Activated CD4-positive, alpha-beta T cell treated with anti-CD3 and anti-CD28 coated beads, Interleukin-2, amount 50 U/mL, for 16 hours (primary cell): ENCODE data around the gene BAZ1B.
"Not testable (repeated sequence)": the region's sequence is repeated elsewhere in the genome, so short reads cannot be mapped to it uniquely, and the experiment has no call there.

Source experiments
- DNase-seq: peaks from one replicate; pipeline ENCODE4 v3.0.0-alpha.2; 2020

The BAZ1B gene

DNA sequence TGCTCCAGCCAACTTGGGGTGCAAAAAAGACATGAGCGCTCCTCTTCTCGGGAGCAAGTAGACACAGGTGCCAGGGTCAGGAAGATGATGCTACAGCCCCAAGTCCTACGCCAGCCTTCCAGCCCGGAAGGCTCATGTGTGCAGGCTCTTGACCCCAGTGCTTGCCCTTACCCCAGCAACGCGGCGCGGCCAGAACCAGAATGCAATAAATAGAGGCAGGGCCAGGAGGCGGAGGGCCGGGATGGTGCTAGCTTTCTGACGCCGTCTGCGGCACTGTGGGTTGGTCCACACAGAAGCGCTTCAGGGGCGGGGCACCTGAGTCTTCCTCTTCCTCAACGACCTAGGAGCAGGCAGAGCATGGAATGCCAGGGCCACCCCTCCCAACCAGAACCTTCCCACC lies 15.0 kb upstream of the BAZ1B start:
- DNase-seq = no peak

GRCh38 chr7:73536479-73536878 lies 14.4 kb upstream of the BAZ1B start:
- no peak for DNase-seq

GRCh38 chr7:73535918-73536317 lies 13.8 kb upstream of the BAZ1B start:
- not testable (repeated sequence) for DNase-seq

DNA sequence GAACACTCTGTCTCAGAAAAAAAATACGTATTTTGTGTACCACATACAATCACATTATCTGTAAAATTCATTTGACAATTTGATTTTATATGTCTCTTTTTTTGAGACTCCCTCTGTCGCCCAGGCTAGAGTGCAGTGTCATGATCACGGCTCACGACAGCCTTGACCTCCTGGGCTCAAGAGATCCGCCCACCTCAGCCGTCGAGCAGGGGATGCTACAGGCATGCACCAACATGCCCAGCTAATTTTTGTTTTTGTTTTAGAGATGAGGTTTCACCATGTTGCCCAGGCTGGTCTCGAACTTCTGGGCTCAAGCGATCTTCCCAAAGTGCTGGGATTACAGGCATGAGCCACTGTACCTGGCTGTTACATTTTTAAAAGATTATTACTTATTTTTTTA lies 11.6 kb upstream of the BAZ1B start:
- DNase-seq = no peak

- no peak for DNase-seq
These were observed 10.1 kb upstream of the BAZ1B start for GRCh38 chr7:73532224-73532623.

DNA sequence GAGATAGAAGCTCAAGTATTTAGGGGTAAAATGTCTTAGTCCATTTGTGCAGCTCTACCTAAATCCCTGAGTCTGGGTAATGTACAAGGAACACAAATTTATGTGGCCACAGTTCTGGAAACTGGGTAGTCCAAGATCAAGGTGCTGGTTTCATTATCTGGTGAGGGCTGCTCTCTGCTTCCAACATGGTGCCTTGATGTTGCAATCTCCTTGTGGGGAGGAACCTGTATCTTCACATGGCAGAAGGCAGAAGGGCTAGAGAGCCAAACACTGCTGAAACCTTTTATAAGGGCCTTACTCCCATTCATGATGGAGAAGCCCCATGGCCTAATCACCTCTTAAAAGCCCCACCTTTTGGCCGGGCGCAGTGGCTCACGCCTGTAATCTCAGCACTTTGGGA lies 8.7 kb upstream of the BAZ1B start:
- DNase-seq = no peak

GRCh38 chr7:73526896-73527821 lies 5.1 kb upstream of the BAZ1B start:
- peak; percentile 13 for DNase-seq

DNA sequence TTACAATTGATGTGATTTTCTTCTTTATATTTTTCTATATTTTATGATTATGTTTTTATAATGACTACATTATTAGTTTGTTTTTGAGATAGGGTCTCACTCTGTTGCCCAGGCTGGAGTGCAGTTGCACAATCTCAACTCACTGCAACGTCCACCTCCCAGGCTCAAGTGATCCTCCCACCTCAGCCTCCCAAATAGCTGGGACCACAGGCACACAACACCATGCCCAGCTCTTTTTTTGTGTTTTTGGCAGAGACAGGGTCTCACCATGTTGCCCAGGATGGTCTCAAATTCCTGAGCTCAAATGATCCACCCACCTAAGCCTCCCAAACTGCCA lies 4.0 kb upstream of the BAZ1B start:
- DNase-seq = not testable (repeated sequence)

DNA sequence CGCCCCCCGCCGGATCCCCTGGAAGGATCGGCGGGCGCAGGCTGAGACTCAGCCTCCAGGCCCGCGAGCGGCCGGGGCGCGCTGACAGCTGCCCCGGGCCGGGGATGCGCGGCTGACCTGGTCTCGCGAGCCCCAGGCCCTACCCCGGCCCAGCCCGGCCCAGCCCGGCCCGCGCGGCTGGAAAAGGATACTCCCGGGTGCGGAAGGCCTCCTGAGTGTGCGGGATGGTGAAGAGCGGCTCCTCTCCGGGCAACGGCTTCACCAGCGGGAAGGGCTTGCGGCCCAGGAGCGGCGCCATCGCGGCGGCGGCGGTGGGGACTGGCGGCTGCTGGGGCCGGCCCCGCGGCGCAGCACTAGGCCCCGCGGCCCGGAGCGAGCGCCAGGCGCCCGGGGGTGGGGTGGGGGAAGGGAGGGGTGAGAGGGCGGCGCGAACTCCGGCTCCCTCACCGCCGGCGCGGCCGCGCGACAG lies 423 bp downstream of the BAZ1B start:
- DNase-seq = no peak

- DNase-seq = peak; percentile 10
These were observed 1.1 kb downstream of the BAZ1B start for GRCh38 chr7:73520673-73521635.

DNA sequence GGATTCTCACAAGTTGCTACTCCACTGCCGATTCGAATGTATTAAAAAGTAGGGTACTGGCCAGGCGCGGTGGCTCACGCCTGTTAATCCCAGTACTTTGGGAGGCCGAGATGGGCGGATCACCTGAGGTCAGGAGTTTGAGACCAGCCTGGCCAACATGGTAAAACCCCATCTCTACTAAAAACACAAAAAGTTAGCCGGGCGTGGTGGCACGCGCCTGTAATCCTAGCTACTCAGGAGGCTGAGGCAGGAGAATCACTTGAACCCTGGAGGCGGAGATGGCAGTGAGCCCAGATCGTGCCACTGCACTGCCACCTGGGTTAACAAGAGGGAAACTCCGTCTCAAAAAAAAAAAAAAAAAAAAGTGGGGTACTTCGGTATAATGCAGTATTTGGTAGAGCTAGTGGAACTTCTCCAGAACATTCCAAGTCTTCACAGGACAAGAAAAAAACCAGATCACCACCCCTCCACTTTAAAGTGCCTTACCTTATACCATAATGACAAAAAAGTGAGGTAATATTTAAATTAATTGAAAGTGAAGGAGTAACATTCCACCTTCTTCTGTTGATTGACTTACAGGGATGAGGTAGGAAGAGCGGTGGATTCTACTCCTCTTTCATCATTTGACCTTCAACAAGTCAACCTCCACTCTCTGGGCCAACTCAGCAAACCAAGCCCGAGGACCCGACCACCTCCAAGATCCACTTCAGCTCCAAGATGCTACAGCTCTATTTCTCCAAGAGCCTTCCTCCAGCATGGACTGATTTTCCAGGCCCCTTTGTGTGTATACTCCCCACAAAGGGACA lies 2.0 kb downstream of the BAZ1B start:
- DNase-seq = peak; percentile 23

DNA sequence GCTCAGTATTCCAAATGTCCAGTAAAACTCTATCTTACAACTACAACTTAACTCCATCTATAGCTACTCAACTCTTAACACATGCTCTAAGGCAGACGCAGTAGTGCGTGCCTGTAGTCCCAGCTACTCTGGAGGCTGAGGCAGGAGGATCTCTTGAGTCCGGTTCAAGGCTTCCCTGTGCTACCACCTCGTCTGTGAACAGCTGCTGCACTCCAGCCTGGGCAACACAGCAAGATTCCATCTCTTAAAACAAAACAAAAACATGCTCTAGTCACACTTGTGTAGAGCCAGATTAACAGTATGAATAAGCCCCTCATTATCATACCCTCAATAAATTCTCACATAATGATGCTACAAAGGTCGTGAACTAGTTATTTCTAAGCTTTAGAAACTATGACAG lies 3.6 kb downstream of the BAZ1B start:
- DNase-seq = no peak

- no peak for DNase-seq
These were observed 4.7 kb downstream of the BAZ1B start for GRCh38 chr7:73517241-73517995.

- DNase-seq = no peak
These were observed 6.9 kb downstream of the BAZ1B start for GRCh38 chr7:73515178-73515577.

DNA sequence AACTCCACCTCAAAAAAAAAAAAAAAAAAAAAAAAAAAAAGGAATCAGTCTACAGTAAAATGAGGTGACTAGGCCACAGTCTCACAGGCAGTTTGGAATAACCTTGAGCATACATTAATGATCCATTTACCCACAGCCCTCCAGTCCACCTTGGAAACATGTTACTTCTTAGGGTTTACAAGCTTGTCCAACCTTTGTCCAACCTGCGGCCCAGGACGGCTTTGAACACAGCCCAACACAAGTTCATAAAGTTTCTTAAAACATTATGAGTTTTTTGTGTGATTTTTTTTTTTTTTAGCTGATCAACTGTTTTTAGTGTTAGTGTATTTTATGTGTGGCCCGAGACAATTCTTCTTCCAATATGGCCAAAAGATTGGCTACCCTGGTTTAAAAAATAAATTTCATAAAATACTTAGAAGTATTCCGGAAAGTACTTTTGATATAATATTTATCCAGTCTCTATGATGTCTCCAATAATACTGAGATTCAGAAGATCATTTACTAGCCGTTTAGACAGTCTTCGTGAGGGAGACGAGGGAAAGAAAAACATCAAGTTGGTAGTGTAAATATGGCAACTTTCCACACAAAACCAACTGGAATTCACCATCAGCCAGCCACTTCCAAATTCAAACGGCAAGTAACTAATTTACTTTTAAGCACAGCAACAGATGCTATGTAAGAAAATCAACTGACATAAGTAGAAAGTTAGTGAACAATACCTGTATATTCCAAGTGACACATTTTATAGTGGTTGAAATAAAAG lies 9.9 kb downstream of the BAZ1B start:
- DNase-seq = no peak

- DNase-seq = no peak
These were observed 12.6 kb downstream of the BAZ1B start for GRCh38 chr7:73509463-73509862.

DNA sequence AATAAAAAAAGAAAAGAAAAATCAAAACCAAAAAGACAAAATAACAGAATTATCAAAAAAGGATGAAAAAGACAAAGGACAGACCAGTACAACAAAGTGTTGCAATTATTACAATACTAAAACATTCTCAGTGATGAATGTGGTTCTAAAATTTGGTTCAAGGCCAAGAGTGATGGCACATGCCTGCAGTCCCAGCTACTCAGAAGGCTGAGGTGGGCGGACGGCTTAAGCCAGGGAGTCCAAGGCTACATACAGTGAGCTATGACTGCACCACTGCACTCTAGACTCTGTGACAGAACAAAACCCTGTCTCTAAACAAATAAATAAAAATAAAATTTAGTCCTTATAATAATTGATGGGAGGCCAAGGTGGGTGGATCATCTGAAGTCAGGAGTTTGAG lies 14.5 kb downstream of the BAZ1B start:
- no peak for DNase-seq

- DNase-seq = no peak
These were observed 17.2 kb downstream of the BAZ1B start for GRCh38 chr7:73504920-73505319.

- DNase-seq = no peak
These were observed 18.1 kb downstream of the BAZ1B start for GRCh38 chr7:73504017-73504416.

GRCh38 chr7:73503229-73503628 lies 18.9 kb downstream of the BAZ1B start:
- DNase-seq = no peak

DNA sequence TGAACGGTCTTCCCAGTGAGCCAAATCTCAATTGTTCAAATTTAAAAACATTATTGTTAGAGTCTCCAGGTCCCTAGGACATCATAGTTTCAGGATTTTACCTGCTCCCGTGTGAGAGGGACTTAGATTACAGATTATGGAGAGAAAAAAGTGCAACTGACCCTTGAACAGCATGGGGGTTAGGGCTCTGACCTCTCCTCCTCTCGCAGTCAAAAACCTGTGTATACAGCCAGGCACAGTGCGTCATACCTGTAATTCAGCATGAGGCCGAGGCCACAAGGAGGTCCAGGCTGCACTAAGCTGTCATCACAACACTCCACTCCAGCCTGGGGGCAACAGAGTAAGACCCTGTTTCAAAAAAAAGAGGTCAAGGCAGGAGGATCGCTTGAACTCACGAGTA lies 25.5 kb downstream of the BAZ1B start:
- no peak for DNase-seq
